ENCODE results near the gene FBH1. TPM values are rescaled to one million over a fixed set of nuclear protein-coding genes. Genes with fewer than 3 reads are reported as not detected.

The FBH1 gene
- total and polyA plus RNA-seq, 2 experiments from 2014 or later = 62.5 to 90.8 TPM

DNA sequence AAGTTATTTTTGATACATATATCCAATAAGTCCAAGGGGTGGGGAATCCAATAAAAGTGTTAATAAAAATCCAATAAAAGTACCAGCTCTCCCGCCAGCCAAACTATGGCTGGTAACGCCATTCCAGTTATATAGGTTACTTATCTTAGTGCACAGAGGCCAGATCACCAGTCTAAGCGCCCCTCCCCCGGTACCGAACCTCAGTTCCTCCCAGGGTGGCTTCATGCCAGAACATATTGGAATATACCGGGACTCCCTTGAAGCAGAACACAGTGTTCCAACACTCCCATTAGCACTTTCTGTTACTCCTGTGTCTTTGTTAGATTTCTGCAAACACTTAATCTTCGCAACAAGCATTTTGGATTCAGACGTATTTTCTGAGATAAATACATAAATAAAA lies 7.5 kb downstream of the FBH1 start (continued):
- TF ChIP-seq EZH2 (IDR thresholded peaks at IDR 0.05; ENCODE audit: low read depth, unreplicated experiment) (no peak), POLR2AphosphoS5 (IDR thresholded peaks at IDR 0.05; ENCODE audit: low read depth) (no peak), ZNF114 (CRISPR knock-in tag; IDR thresholded peaks at IDR 0.05) (no peak)

DNA sequence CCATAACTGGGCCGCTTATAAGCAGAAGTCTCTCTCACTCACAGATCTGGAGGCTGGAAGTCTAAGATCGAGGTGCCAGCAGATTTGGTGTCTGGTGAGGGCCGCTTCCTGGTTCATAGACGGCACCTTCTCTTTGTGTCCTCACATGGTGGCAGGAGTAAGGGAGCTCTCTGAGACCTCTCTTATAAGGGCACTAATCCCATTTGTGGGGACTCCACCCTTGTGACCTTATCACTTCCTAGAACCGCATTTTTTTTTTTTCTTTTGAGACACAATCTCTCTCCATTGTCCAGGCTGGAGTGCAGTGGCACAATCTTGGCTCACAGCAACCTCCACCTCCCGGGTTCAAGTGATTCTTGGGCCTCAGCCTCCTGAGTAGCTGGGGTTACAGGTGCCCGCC lies 8.1 kb downstream of the FBH1 start:
- ATAC-seq (no peak), DNase-seq (ENCODE audit: low spot score) (no peak)
- Mint-ChIP-seq H3K36me3 (ENCODE audit: low read depth) (peaks cover 45% of the 10 kb centered on the region), H3K27ac (no peak overlapping the region), H3K9me3 (no peaks in the 10 kb centered on the region), H3K27me3 (ENCODE audit: insufficient read depth, low read depth, poor library complexity) (peaks cover 2% of the 10 kb centered on the region), H3K4me1 (no peaks in the 10 kb centered on the region; the same call in 2 of the 3 replicates), H3K4me3 (no peak overlapping the region)
- H3K4me2 ChIP-seq = no peak overlapping the region
- H3K27ac ChIP-seq (ENCODE audit: low read depth) = no peak overlapping the region
- no peaks in the 10 kb centered on the region for H3K9me2 ChIP-seq (ENCODE audit: insufficient read depth)
- peaks cover 8% of the 10 kb centered on the region; the same call in 1 of the 2 replicates for H3K36me3 ChIP-seq (ENCODE audit: insufficient read depth)
- H3K4me3 ChIP-seq = no peak overlapping the region
- H4K20me1 ChIP-seq (replicated peaks; ENCODE audit: insufficient read depth) = peaks cover 46% of the 10 kb centered on the region
- TF ChIP-seq, protein P1, sequence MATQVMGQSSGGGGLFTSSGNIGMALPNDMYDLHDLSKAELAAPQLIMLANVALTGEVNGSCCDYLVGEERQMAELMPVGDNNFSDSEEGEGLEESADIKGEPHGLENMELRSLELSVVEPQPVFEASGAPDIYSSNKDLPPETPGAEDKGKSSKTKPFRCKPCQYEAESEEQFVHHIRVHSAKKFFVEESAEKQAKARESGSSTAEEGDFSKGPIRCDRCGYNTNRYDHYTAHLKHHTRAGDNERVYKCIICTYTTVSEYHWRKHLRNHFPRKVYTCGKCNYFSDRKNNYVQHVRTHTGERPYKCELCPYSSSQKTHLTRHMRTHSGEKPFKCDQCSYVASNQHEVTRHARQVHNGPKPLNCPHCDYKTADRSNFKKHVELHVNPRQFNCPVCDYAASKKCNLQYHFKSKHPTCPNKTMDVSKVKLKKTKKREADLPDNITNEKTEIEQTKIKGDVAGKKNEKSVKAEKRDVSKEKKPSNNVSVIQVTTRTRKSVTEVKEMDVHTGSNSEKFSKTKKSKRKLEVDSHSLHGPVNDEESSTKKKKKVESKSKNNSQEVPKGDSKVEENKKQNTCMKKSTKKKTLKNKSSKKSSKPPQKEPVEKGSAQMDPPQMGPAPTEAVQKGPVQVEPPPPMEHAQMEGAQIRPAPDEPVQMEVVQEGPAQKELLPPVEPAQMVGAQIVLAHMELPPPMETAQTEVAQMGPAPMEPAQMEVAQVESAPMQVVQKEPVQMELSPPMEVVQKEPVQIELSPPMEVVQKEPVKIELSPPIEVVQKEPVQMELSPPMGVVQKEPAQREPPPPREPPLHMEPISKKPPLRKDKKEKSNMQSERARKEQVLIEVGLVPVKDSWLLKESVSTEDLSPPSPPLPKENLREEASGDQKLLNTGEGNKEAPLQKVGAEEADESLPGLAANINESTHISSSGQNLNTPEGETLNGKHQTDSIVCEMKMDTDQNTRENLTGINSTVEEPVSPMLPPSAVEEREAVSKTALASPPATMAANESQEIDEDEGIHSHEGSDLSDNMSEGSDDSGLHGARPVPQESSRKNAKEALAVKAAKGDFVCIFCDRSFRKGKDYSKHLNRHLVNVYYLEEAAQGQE (IDR thresholded peaks at IDR 0.05; ENCODE audit: unreplicated experiment) = no peak
- TF ChIP-seq NANOG (IDR thresholded peaks at IDR 0.05; ENCODE audit: borderline replicate concordance) (no peak), CREB1 (CRISPR knock-in tag; IDR thresholded peaks at IDR 0.05; ENCODE audit: low read depth) (no peak)
- TF ChIP-seq, protein P2, sequence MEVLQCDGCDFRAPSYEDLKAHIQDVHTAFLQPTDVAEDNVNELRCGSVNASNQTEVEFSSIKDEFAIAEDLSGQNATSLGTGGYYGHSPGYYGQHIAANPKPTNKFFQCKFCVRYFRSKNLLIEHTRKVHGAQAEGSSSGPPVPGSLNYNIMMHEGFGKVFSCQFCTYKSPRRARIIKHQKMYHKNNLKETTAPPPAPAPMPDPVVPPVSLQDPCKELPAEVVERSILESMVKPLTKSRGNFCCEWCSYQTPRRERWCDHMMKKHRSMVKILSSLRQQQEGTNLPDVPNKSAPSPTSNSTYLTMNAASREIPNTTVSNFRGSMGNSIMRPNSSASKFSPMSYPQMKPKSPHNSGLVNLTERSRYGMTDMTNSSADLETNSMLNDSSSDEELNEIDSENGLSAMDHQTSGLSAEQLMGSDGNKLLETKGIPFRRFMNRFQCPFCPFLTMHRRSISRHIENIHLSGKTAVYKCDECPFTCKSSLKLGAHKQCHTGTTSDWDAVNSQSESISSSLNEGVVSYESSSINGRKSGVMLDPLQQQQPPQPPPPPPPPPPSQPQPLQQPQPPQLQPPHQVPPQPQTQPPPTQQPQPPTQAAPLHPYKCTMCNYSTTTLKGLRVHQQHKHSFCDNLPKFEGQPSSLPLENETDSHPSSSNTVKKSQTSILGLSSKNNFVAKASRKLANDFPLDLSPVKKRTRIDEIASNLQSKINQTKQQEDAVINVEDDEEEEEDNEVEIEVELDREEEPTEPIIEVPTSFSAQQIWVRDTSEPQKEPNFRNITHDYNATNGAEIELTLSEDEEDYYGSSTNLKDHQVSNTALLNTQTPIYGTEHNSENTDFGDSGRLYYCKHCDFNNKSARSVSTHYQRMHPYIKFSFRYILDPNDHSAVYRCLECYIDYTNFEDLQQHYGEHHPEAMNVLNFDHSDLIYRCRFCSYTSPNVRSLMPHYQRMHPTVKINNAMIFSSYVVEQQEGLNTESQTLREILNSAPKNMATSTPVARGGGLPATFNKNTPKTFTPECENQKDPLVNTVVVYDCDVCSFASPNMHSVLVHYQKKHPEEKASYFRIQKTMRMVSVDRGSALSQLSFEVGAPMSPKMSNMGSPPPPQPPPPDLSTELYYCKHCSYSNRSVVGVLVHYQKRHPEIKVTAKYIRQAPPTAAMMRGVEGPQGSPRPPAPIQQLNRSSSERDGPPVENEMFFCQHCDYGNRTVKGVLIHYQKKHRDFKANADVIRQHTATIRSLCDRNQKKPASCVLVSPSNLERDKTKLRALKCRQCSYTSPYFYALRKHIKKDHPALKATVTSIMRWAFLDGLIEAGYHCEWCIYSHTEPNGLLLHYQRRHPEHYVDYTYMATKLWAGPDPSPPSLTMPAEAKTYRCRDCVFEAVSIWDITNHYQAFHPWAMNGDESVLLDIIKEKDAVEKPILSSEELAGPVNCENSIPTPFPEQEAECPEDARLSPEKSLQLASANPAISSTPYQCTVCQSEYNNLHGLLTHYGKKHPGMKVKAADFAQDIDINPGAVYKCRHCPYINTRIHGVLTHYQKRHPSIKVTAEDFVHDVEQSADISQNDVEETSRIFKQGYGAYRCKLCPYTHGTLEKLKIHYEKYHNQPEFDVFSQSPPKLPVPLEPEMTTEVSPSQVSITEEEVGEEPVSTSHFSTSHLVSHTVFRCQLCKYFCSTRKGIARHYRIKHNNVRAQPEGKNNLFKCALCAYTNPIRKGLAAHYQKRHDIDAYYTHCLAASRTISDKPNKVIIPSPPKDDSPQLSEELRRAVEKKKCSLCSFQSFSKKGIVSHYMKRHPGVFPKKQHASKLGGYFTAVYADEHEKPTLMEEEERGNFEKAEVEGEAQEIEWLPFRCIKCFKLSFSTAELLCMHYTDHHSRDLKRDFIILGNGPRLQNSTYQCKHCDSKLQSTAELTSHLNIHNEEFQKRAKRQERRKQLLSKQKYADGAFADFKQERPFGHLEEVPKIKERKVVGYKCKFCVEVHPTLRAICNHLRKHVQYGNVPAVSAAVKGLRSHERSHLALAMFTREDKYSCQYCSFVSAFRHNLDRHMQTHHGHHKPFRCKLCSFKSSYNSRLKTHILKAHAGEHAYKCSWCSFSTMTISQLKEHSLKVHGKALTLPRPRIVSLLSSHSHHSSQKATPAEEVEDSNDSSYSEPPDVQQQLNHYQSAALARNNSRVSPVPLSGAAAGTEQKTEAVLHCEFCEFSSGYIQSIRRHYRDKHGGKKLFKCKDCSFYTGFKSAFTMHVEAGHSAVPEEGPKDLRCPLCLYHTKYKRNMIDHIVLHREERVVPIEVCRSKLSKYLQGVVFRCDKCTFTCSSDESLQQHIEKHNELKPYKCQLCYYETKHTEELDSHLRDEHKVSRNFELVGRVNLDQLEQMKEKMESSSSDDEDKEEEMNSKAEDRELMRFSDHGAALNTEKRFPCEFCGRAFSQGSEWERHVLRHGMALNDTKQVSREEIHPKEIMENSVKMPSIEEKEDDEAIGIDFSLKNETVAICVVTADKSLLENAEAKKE (CRISPR knock-in tag; IDR thresholded peaks at IDR 0.05) = no peak
- TF ChIP-seq, protein P3, sequence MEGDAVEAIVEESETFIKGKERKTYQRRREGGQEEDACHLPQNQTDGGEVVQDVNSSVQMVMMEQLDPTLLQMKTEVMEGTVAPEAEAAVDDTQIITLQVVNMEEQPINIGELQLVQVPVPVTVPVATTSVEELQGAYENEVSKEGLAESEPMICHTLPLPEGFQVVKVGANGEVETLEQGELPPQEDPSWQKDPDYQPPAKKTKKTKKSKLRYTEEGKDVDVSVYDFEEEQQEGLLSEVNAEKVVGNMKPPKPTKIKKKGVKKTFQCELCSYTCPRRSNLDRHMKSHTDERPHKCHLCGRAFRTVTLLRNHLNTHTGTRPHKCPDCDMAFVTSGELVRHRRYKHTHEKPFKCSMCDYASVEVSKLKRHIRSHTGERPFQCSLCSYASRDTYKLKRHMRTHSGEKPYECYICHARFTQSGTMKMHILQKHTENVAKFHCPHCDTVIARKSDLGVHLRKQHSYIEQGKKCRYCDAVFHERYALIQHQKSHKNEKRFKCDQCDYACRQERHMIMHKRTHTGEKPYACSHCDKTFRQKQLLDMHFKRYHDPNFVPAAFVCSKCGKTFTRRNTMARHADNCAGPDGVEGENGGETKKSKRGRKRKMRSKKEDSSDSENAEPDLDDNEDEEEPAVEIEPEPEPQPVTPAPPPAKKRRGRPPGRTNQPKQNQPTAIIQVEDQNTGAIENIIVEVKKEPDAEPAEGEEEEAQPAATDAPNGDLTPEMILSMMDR (conservative IDR thresholded peaks at IDR 0.05; ENCODE audit: low read depth in 2 of 2) = no peak
- H2AFZ ChIP-seq = no peak overlapping the region
- no peaks in the 10 kb centered on the region for H3K4me1 ChIP-seq (ENCODE audit: insufficient read depth)
- H3F3A ChIP-seq (replicated peaks; ENCODE audit: low read depth) = 0 out of 2 replicates have a peak, but pooled peaks cover 3% of the 10 kb centered on the region
- no peaks in the 10 kb centered on the region for H3K27me3 ChIP-seq (ENCODE audit: insufficient read depth)
- peaks cover 89% of the 10 kb centered on the region for H3K79me2 ChIP-seq (replicated peaks; ENCODE audit: insufficient read depth)
